Measurements from ENCODE around the gene C1orf216.
"Not testable (repeated sequence)": the region's sequence is repeated elsewhere in the genome, so short reads cannot be mapped to it uniquely, and the experiment has no call there.

The C1orf216 gene, protein sequence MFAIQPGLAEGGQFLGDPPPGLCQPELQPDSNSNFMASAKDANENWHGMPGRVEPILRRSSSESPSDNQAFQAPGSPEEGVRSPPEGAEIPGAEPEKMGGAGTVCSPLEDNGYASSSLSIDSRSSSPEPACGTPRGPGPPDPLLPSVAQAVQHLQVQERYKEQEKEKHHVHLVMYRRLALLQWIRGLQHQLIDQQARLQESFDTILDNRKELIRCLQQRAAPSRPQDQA

DNA sequence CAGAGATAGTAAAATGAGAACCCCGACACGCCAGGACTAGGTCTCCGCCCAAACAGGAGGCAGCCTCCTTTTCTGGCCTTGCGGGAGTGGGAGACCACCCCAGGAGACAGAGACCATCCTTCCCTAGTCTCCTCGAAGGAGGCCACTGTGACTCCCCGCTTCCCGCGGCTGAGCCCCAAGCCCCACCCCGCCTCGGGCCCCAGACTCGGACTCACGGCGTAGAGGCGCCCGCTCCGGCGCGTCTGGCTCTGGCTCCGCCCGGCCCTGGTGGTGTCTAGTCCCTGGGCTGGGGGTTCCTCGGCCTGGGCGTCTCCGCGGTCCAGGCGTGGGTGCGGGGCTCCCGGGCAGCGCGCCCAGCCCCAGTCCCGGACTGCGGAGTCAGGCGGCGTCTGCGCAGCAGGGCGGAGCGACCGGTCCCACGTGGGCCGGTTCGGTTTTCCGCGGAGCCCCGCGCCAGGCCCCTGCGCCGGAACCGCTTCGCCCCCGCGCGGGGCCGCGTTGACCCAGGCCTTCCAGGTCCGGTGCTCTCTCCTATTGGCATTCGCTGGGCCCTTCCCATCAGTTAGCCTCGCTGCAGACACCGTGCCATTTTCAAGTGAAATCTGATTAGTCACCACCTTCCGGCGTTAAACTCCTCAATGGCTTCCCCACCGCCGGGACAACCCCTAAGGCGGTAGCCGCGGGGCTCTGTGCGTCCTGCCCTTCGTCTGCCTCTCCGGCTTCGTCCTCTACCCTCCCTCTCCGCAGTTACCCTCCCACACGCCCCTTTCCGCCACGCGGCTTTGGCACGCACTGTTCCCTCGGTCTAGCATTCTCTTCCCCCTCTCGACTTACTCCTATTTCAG lies at the start of gene C1orf216:
Gene C1orf216, minus strand, starts transcription at position 393 of the 845 bp plus-strand sequence. CDS start 2,563 bp downstream, outside the sequence.
- peak; percentile 64 to 73 for DNase-seq (ENCODE audit: low read depth in 2 of 2)

DNA sequence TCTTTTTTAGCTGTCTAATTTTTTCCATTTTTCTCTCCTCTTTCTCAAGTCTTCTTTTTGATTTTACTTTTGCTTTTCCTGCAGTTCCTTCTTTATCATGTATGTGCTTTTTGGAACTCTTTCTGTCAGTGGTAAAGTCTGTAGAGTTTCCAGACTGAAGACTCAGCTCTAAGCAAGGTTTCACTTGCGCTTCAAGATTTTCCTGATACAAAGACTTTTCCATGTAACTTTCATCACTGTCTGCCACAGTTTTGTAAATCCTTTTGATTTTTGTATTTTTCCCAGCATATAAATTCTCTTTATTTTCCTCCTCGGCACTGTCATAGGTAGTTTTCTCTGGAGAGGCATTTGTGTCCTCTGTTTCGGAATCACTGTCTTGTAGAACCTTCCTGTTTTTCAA lies 45.6 kb upstream of the C1orf216 start:
- no peak for DNase-seq (ENCODE audit: low read depth in 2 of 2)

DNA sequence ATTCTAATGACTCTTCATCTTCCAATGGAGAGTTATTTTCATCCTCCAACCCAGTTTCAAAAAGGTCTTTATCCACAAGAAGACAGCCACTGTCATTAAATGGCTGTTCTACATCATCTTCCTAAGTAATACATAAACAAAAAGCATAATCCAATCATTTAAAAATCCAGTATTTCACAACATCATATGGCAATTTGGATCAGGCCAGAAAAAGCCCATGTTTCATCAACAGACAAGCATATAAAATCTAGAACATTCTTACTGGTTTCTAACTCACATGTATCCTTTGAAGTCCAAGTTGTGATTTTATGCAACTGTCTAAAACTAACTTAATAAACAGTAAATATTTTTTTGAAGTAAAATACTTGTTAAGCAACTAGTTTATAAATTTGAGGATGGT lies 44.5 kb upstream of the C1orf216 start:
- DNase-seq (ENCODE audit: low read depth in 2 of 2): no peak

DNA sequence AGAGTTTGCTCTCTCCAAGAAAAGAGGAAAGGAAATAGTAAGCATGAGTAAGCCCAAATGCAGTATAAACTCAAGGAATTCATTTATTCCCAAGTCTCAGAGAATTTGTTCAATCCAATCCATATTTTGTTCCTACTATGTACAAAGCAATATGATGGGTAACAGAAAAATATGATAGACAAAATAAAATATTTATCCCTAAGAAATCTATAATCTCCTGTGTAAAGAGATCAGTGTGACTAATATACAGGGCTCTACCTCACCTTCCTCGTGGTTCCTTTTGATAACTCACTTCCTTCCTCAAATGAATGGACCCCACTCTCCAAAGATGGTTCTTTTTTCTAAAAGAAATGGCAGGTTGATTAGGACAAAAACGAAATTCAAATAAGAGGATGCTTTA lies 43.5 kb upstream of the C1orf216 start:
- no peak for DNase-seq (ENCODE audit: low read depth in 2 of 2)

DNA sequence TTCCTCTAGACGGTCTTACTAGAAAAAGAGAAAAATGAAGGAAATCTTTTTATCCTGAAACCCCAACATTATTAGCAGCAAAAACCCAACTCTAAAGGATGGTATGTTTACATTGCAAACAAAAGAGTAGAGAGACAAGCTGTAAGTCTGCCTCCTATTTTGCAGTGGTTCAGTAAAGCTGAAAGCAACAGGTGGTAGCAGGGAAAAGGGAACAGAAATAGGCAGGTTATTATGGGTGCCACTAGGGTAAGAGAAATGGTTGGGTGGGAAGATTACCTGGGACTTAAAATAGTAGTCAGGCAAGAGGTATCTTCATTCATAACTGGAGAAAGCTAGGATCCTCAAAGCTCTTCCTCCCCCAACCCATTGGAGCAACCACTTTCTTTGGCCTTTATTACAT lies 37.4 kb upstream of the C1orf216 start:
- no peak for DNase-seq (ENCODE audit: low read depth in 2 of 2)

DNA sequence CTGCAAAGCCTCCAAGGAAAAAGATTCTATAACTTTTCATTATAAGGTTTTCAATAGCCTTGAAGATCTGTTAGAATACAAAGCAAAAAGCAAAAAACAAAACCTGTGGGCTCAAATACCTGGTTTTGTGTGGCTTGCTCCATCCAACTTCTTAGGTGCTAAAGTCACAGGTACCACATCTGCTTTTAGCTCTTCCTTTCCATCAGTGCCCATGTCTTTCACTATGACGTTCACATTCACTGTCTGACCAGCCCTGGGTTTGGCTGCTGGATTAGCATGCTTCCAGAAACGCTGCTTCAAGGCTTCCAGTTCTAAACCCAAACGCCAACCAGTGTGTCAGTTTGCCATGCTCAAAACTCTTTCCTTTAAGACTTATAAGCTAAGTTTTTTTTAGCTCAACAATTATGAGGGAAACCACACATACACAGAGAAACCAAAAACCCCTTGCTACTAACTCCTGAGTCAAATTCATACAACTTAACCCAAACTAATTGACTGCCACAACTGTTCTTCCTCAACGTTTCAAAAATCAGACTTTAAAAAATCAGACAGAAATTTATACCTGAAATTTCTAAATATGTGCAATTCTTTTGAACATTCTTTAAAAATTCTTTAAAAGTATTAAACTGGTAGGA lies 35.1 kb upstream of the C1orf216 start:
- no peak for DNase-seq (ENCODE audit: low read depth in 2 of 2)

DNA sequence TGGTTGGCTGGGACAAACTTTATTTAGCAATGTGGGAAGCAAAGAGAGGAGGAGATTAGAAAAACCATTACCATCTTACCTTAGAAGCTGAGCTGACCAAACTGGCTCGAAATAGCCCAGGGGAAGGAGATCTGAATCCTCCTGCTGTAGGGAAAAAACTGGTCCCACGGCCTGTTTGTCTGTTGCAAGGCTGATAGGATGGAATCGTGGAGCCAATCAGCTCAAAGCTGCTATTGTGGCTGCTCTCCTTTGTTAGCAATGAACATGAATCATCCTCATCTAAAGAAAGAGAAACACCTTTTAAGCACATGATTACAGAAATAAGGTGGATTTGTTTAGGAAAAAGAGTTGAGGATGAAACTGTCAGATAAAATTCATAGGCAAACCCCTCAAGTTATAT lies 29.6 kb upstream of the C1orf216 start:
- no peak for DNase-seq (ENCODE audit: low read depth in 2 of 2)

DNA sequence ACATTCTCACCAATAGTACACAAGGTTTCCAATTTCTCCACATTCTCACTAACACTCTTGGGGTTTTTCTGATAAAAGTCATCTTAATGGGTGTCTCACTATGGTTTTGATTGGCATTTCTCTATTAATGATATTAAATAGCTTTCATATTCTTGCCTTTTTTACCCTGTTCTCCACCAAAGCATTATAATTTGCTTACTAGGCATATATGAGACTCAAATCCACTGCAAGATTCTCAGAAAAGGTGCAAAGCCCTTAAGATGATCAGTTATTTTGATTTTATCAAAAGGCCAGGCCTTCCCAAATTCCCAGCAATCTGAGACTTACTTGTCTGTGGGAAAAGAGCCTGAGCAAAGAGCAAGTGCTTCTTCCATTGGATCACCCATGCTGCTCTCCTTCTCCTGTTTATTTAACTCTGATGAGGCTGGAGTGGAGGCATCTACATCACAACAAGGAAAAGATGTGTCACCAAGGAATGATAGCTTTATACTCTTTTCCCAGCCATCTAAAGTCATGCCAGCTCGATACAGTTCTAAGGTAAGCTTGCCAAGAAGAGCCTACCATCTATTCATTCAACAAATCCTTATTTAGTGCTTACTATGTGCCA lies 26.5 kb upstream of the C1orf216 start:
- DNase-seq (ENCODE audit: low read depth in 2 of 2): no peak

DNA sequence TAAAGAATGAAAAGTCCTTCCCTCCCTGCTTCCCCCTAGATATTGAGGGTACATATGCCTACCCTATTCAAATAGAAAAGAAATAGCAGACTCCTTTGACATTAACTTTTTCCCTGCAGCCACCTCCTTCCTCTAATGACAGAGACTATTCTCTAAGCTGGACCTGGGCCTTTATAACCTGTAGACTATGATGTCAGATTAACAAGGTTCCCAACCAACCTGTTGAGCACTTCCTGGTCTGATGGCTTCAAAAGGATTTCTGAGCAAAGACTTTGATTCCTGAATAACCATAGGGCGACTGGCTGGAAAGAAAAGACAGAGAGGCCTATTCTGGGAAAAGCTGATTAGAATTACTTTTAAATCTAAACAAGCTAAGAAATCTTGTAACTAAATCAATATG lies 18.4 kb upstream of the C1orf216 start:
- no peak for DNase-seq (ENCODE audit: low read depth in 2 of 2)

DNA sequence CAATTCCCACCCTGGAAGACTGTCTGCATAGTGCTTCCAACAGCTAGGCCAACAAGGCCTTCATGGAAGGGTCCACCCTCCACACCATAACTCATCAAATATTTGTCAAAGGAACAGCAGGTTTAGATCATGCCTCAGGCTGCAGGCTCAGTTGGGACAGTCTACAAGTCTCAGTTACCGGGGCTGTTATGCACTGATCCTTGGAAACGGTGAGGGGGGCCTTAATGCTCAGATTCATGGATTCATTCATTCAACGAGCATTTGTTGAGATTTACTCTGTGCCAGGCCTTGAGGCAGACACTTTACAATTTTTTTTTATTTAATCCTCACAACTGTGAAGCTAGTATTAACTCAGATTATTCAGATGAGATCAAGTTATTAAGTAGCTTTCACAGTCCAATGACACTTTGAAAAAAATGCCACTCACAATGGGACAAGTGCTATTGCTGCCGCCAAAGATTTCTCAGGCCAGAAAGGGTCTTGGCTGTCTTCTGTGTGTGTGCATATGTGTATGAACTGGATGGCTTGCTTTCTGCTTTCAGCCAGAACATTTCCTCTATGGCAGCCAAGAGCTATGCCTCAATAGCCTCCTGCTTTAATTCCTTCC lies 8.9 kb upstream of the C1orf216 start:
- no peak for DNase-seq (ENCODE audit: low read depth in 2 of 2)

DNA sequence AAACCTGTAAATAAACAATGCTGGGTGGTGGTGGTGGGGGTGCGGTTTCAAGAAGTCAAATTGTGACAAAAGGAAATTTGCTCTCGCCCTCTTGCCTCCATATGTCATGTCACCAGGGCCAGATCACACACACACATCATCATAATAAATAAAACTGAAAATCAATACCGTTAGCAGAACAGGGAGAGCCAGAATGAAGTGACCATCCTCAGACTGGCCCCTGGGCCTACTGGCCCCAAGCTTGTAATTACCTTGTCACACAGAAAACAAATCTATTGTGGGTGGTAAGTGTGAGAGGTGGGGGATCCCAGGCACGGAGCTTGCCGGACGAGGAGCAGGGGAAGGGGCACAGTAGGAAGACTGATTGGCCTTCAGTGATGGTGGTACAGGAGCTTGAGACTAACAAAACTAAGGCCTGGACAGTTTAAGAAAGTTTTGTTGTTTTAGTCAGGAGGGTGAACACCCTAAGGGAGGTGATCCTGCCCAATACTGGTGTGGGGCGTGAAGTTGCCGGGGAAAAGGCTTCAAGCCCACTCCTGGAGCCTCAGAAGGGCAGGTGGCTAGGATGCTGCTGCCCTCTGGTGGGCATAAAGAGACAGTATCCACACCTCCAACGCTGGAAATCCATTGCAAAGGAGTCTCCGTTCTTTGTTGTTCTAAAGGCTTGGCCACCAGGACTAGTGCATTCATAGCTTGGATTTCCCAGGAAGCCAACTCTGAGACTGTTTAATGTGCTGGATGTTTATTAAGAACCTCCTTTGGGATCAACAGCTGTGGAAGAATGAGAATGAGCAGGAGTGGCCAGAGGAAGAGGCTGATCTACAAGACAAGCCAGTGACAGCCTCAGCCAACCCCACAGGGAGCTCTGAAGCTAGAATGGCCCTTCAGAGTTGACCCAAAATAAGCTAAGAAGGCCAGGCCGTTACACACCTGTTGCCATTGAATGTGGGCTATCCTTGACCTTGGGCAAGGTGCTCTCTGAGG lies 8.1 kb upstream of the C1orf216 start:
- peak in 1 of 2 donors; percentile 25 for DNase-seq (ENCODE audit: low read depth in 2 of 2)

DNA sequence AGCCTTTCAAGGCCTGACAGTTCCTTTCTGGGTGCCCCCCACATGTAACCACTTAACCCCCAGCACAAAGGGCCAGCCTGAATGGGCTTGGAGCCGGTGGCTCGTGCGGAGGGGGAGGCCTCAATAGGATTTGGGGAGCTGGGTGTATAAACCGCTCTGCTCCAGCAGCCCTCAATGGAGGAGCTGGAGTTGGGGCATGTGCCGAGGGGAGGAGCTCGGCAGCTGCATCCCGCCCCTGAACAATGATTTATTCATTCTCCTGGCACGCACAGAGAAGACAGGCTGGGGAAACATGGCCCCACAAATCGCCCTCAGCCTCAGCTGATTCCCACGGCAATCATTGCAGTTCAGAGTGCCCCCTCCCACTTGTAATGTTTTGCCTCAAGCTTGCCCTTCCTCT lies 6.9 kb upstream of the C1orf216 start:
- no peak for DNase-seq (ENCODE audit: low read depth in 2 of 2)

DNA sequence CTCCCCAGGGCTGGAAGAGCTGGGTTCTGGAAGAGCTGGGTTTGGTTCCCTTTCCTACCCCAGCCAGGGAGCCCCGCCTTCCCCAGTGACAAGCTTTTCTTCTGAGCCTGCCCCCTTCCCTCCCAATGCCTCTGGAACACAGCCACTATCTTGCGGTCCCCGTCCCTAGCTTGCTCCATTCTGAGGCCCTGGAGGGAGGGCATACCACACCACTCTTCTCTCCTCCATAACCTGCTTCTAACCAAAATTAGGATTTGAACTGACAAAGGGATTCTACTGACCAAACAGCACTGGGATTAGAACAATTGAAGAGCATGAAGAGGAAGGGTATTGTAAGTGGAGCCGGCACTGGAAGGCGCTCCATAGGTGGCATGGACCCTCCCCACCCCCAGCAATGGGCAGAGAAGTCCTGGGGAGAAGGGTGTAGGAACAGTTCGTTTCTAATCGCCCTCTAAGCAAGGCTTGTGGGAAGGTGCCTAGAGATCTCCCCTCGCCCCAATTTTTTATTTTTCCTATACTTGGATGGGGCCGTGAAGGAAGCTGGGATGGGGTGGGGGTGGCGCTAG lies 690 bp downstream of the C1orf216 start:
- no peak for DNase-seq (ENCODE audit: low read depth in 2 of 2)

DNA sequence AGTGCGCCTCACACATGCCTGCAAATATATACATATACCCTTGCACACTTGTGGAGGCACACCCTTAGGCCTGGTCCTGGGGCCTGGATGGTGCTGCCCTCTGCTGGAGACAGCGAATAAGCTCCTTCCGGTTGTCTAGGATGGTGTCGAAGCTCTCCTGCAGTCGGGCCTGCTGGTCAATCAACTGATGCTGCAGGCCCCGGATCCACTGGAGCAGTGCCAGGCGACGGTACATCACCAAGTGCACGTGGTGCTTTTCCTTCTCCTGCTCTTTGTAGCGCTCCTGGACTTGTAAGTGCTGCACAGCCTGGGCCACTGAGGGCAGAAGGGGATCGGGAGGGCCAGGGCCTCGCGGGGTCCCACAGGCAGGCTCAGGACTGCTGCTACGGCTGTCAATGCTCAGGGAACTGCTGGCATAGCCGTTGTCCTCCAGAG lies 3.1 kb downstream of the C1orf216 start:
- peak; percentile 37 to 48 for DNase-seq (ENCODE audit: low read depth in 2 of 2)

DNA sequence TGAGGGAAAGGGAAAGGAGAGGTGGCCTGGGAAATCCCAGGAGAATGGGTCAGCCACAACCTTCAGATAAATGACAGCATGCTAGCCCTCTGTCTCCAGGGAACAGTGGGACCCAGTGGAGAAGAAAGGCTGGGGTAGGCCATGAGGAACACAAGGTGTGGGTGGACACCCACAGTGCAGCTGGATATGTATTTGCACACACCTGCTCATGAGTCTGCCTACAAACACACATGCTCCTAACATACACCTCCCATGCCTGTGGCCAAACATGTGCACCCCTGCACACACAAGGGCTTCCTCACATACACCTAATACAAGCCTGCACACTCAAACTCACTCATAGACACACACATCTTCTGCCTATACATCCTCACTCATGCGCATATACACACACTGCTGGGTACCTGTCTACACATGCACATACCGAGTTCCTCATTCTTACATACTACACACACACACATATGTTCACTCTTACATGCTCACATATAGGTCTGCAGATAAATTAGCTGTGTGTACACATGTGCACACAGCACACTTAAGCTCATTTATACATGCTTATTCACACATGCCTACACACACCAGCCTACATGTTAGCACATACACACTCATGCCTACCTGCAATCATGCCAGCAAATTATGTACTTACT lies 3.6 kb downstream of the C1orf216 start:
- no peak for DNase-seq (ENCODE audit: low read depth in 2 of 2)

DNA sequence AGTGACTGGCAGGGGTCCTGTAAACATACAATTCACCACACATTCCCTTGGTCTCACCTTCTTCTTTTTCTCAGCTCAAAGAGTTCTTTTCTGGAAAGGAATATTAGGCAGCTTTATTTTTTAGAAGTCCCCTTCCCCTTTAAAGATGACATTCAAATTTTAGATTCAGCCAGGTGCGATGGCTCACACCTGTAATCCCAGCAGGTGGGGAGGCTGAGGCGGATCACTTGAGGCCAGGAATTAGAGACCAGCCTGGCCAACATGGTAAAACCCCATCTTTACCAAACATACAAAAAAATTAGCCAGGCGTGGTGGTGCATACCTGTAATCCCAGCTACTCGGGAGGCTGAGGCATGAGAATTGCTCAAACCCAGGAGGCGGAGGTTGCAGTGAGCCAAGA lies 7.6 kb downstream of the C1orf216 start:
- DNase-seq (ENCODE audit: low read depth in 2 of 2): not testable (repeated sequence)

DNA sequence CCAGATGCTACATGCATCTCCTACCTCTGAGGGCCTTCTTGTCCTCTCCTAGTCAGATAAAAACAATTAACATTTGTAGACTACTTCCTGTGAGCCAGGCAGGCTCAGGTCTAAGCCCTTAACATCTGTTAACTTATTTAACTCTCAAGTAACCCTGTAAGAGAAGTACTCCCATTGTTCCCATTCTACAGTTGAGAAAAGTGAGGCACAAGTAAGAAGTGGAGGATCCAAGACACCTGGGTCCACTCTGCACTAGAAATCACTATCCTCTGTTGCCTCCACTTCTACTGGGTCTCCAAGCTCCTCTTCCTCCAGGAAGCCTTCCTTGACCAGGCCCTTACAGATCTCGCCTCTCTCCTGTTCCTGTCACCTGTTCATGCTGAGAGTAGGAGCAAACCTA lies 9.7 kb downstream of the C1orf216 start:
- DNase-seq (ENCODE audit: low read depth in 2 of 2): no peak

DNA sequence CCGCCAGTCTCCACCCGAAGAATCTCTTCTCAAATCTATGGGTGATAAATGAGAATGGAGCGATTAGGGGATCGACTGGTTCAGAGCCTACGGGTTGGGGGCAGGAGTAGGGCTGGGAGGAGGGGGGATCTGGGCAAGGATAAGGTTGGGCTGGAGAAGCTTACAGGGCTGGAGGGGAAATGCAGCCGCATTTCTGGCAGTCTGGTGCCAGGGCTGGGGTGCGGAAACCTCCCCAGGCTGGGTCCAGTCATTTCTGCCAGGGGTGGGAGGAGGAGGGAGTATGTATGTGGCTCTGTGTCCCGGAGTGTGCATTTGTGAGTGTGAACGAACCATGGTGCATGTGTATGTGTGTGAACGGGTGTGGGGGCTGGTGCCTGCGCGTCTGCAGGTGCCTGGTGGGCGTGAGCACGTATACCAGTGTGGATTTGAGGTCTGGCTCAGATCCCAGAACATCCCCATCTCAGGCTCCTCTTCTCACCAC lies 10.2 kb downstream of the C1orf216 start:
- no peak for DNase-seq (ENCODE audit: low read depth in 2 of 2)

DNA sequence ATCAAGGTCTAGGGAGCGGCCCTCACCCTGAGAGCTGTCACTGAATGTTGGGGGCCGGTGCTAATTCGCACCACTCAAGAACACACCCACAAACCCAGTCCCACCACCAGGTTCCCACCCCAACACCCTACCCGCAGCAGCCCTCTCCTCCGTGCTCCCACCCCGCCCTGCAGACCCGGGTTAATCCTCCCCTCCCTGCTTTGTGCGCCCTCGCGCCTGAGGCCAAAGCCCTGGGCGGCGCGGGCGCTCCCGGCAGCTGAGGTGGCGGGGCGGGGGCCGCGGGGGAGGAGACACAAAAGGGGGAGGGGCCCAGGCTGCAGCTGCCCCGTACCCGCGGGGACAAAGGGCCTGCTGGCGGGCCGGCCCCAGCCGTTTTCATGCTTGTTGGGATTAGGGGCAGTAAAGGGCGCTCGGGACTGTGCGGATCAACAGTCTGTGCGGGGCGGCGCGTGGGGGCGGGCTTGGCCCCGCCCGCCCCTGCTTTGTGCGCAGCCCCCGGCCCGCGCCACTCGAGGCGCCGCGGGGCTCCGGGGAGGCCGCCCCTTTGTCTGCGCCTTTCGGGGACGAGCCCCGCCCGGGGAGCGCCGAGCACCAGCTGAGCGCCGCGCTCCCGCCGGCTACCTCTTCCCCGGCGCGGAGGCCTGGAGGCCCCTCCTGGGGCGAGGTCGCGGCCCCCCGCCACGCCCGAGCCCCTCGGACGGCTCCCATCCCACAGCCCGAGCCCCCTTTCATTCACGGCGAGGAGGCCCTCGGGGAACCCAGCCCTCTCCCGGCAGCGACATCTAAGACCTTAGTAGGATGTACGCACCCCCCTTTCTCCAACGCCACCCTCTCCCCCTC lies 10.9 kb downstream of the C1orf216 start:
- DNase-seq (ENCODE audit: low read depth in 2 of 2): no peak
